Heart left ventricle (tissue), 13 donors: ENCODE results near the gene SFPQ.

Source experiments
- POLR2A ChIP-seq, 2 donors: fragments of 450-650 bp; IDR thresholded peaks; one replicate each; pipeline ENCODE4 v1.6.1; 2017; ENCODE audit warnings: antibody characterized with exemption in 2 of 2, mild to moderate bottlenecking in 2 of 2, moderate library complexity in 2 of 2
- TF ChIP-seq, protein P1 (sequence below), 12 donors: fragments of 200-600 bp; sonication (generic) in 4 of 12; IDR thresholded peaks; one replicate each; pipeline versions ENCODE4 v1.5.0 to v1.8.0; 2018 to 2022; ENCODE audit warnings: antibody characterized with exemption in 12 of 12, mild to moderate bottlenecking in 5 of 12
- donor health status: ischemic (EF 13 %, LVEDD 7.1; RV severe dilation, severe dysfunction).
- donor health status: DM: no; HTN: yes; CAD: no.
- donor health status: DM: no; HTN: no; CAD: no.
- donor health status: ischemic (EF 25% LVEDD 6.9; RV normal size, moderate dysfunction).
- donor health status: ischemic (EF 25% LVEDD 5.7; RV mildly dilated, moderate dysfunction).
- donor health status: ischemic (EF 35%, LVEDD 5.7; RV mildly dilated, moderate dysfunction).
- donor health status: nonischemic (EF 11% LVEDD 7.7; RV severe dilation, severe dysfunction).
- donor health status: DM: yes; HTN: yes; CAD: no.
- donor health status: PGD.
- donor health status: ischemic (EF 29% LVEDD 5.4; RV normal size, mild dysfunction).
- donor health status: nonischemic (EF 23%, LVEDD 6.1; RV moderate dilation, normal function).

- TF ChIP-seq, protein P1, sequence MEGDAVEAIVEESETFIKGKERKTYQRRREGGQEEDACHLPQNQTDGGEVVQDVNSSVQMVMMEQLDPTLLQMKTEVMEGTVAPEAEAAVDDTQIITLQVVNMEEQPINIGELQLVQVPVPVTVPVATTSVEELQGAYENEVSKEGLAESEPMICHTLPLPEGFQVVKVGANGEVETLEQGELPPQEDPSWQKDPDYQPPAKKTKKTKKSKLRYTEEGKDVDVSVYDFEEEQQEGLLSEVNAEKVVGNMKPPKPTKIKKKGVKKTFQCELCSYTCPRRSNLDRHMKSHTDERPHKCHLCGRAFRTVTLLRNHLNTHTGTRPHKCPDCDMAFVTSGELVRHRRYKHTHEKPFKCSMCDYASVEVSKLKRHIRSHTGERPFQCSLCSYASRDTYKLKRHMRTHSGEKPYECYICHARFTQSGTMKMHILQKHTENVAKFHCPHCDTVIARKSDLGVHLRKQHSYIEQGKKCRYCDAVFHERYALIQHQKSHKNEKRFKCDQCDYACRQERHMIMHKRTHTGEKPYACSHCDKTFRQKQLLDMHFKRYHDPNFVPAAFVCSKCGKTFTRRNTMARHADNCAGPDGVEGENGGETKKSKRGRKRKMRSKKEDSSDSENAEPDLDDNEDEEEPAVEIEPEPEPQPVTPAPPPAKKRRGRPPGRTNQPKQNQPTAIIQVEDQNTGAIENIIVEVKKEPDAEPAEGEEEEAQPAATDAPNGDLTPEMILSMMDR (IDR thresholded peaks at IDR 0.05) = no peak
- TF ChIP-seq POLR2A (IDR thresholded peaks at IDR 0.05) = no peak
Measured at GRCh38 chr1:35175098-35175576, 17.8 kb downstream of the SFPQ start.
